ENCODE data around the gene DYNC1LI1. TPM values are rescaled to one million over a fixed set of nuclear protein-coding genes. Genes with fewer than 3 reads are reported as not detected.
"Not testable (repeated sequence)": the region's sequence is repeated elsewhere in the genome, so short reads cannot be mapped to it uniquely, and the experiment has no call there.

The DYNC1LI1 gene
- total and polyA plus RNA-seq, 9 of the 15 experiments (the other 6 are each of a cell fraction or from before 2014, with no cell fraction given) = 21.0 to 85.4 (median 61.3) TPM

GRCh38 chr3:32584660-32585059, 14.0 kb upstream of the DYNC1LI1 start:
- DNase-seq (ENCODE audit: extremely low read depth in 1 of 4, low spot score in 3 of 4) = no peak
- H3K9me1 ChIP-seq (ENCODE audit: control insufficient read depth, insufficient read depth, low read length) = no peaks in the 10 kb centered on the region
- H3K27me3 ChIP-seq (ENCODE audit: control insufficient read depth in 2 of 2, insufficient read depth in 2 of 2, low read length in 2 of 2) = peaks cover 3 to 7% of the 10 kb centered on the region in 2 experiments; a peak in 4 of 5 replicates
- H3K4me2 ChIP-seq (ENCODE audit: insufficient read depth, low read length) = no peak overlapping the region
- no peaks in the 10 kb centered on the region for H4K20me1 ChIP-seq (replicated peaks; ENCODE audit: control insufficient read depth, insufficient read depth, low read length)
- no peak for FAIRE-seq
- intact Hi-C loops (cut with micrococcal nuclease) (no loop called here), in situ Hi-C loops (cut with MboI) (no loop called here)
- no peak overlapping the region for H2AFZ ChIP-seq (ENCODE audit: low read depth, low read length)
- H3K4me1 ChIP-seq (replicated peaks in 1 of 2; ENCODE audit: control insufficient read depth in 2 of 2, insufficient read depth in 2 of 2, low read length in 2 of 2) = no peaks in the 10 kb centered on the region
- H3K4me3 ChIP-seq = no peak overlapping the region
- no peaks in the 10 kb centered on the region for H3K36me3 ChIP-seq (ENCODE audit: control insufficient read depth, insufficient read depth, low read length)
- no peak for ATAC-seq
- 5% methylated on average over 1 of the region's 1 CpG for WGBS (ENCODE audit: insufficient coverage, low coverage, missing lambda C conversion rate)
- no peak overlapping the region for H3K9ac ChIP-seq (ENCODE audit: insufficient read depth in 1 of 2, low read depth in 2 of 2, low read length in 2 of 2)
- ChIA-PET POLR2A (interaction anchor here (0.7 to 1.4 kb wide), 6 partner anchors 9 to 15 kb away, joined by 3 to 7 read pairs (median 3); no protein-coding TSS in a partner anchor), CTCF (ENCODE audit: low intra/inter-chr PET ratio) (no interaction called here)
- BruUV-seq (replicated peaks) = no TSS peak
- TF ChIP-seq CBFA2T2 (conservative IDR thresholded peaks at IDR 0.05) = peak; percentile 38
- no peak for TF ChIP-seq CC2D1A (IDR thresholded peaks at IDR 0.05)
- TF ChIP-seq CBFA2T3 (IDR thresholded peaks at IDR 0.05) = peak; percentile 59
- H3K27ac ChIP-seq (ENCODE audit: extremely low read depth, low read depth, low read length) = no peak overlapping the region
- H3K9me3 ChIP-seq (replicated peaks; ENCODE audit: control insufficient read depth, insufficient read depth, low read depth, low read length) = no peaks in the 10 kb centered on the region
- no peaks in the 10 kb centered on the region for H3K79me2 ChIP-seq (ENCODE audit: control insufficient read depth, insufficient read depth, low read length)

- Histone ChIP-seq H3K9me3 (replicated peaks; ENCODE audit: control insufficient read depth, insufficient read depth, low read depth, low read length) (no peaks in the 10 kb centered on the region), H3K79me2 (ENCODE audit: control insufficient read depth, insufficient read depth, low read length) (no peaks in the 10 kb centered on the region), H4K20me1 (replicated peaks; ENCODE audit: control insufficient read depth, insufficient read depth, low read length) (no peaks in the 10 kb centered on the region), H3K4me1 (replicated peaks in 1 of 2; ENCODE audit: control insufficient read depth in 2 of 2, insufficient read depth in 2 of 2, low read length in 2 of 2) (no peaks in the 10 kb centered on the region; a peak in 1 of 5 replicates), H2AFZ (ENCODE audit: low read depth, low read length) (no peak overlapping the region), H3K9me1 (ENCODE audit: control insufficient read depth, insufficient read depth, low read length) (no peaks in the 10 kb centered on the region), H3K36me3 (ENCODE audit: control insufficient read depth, insufficient read depth, low read length) (no peaks in the 10 kb centered on the region), H3K27me3 (ENCODE audit: control insufficient read depth in 2 of 2, insufficient read depth in 2 of 2, low read length in 2 of 2) (peaks cover 0 to 2% of the 10 kb centered on the region in 2 experiments; a peak in 3 of 5 replicates), H3K4me3 (no peak overlapping the region), H3K9ac (ENCODE audit: insufficient read depth in 1 of 2, low read depth in 2 of 2, low read length in 2 of 2) (no peak overlapping the region), H3K4me2 (ENCODE audit: insufficient read depth, low read length) (no peak overlapping the region), H3K27ac (ENCODE audit: extremely low read depth, low read depth, low read length) (no peak overlapping the region)
- ATAC-seq (no peak), DNase-seq (ENCODE audit: extremely low read depth in 1 of 4, low spot score in 3 of 4) (no peak), FAIRE-seq (no peak)
- TF ChIP-seq ARID3A (IDR thresholded peaks at IDR 0.05; ENCODE audit: borderline replicate concordance, low read depth, low read length) = no peak
- POLR2A ChIA-PET = interaction anchor here (1.4 kb wide), 1 partner anchor 12 kb away, joined by 3 read pairs; no protein-coding TSS in a partner anchor
- 36% methylated on average over 3 of the region's 3 CpGs for WGBS (ENCODE audit: insufficient coverage, low coverage, missing lambda C conversion rate)
- CTCF ChIA-PET (ENCODE audit: low intra/inter-chr PET ratio) = no interaction called here
- intact Hi-C loops (cut with micrococcal nuclease) = no loop called here
- no TSS peak for BruUV-seq (replicated peaks)
- in situ Hi-C loops (cut with MboI) = no loop called here
These were observed 13.1 kb upstream of the DYNC1LI1 start for GRCh38 chr3:32583708-32584107.

GRCh38 chr3:32578669-32579068, 8.0 kb upstream of the DYNC1LI1 start:
- H2AFZ ChIP-seq (ENCODE audit: low read depth, low read length); H3K79me2 ChIP-seq (ENCODE audit: control insufficient read depth, insufficient read depth, low read length); H3K36me3 ChIP-seq (ENCODE audit: control insufficient read depth, insufficient read depth, low read length); H3K4me2 ChIP-seq (ENCODE audit: insufficient read depth, low read length); H3K9ac ChIP-seq (ENCODE audit: insufficient read depth in 1 of 2, low read depth in 2 of 2, low read length in 2 of 2); DNase-seq (ENCODE audit: extremely low read depth in 1 of 4, low spot score in 3 of 4); ATAC-seq; FAIRE-seq; H3K4me3 ChIP-seq; BruUV-seq (replicated peaks); intact Hi-C loops (cut with micrococcal nuclease); H3K27ac ChIP-seq (ENCODE audit: extremely low read depth, low read depth, low read length); H3K9me3 ChIP-seq (replicated peaks; ENCODE audit: control insufficient read depth, insufficient read depth, low read depth, low read length); in situ Hi-C loops (cut with MboI); H4K20me1 ChIP-seq (replicated peaks; ENCODE audit: control insufficient read depth, insufficient read depth, low read length); H3K9me1 ChIP-seq (ENCODE audit: control insufficient read depth, insufficient read depth, low read length); CTCF ChIA-PET (ENCODE audit: low intra/inter-chr PET ratio); H3K27me3 ChIP-seq (ENCODE audit: control insufficient read depth in 2 of 2, insufficient read depth in 2 of 2, low read length in 2 of 2): not testable (repeated sequence)
- POLR2A ChIA-PET = interaction anchor here (1.0 kb wide), 1 partner anchor 10 kb away, joined by 5 read pairs; no protein-coding TSS in a partner anchor
- H3K4me1 ChIP-seq (replicated peaks in 1 of 2; ENCODE audit: control insufficient read depth in 2 of 2, insufficient read depth in 2 of 2, low read length in 2 of 2) = peaks cover 2 to 13% of the 10 kb centered on the region in 2 experiments
- WGBS (ENCODE audit: insufficient coverage, low coverage, missing lambda C conversion rate) = 82% methylated on average over 19 of the region's 31 CpGs

Data from K562 (cell line).